Uterus (tissue), 2 donors: Measurements from ENCODE around the gene BCL2L1.

Experiments used
- POLR2A ChIP-seq, 2 donors: fragments of 450-650 bp; IDR thresholded peaks; one replicate each; pipeline ENCODE4 v1.6.1; 2016; ENCODE audit warnings: antibody characterized with exemption in 2 of 2, mild to moderate bottlenecking in 1 of 2, moderate library complexity in 1 of 2
- TF ChIP-seq, protein P1 (sequence below), 4 experiments: fragments of 200-600 bp in 2 of 4; fragments of 450-650 bp in 2 of 4; sonication (generic) in 2 of 4; IDR thresholded peaks; one replicate each; pipeline ENCODE4 v1.5.1; 2016 to 2019; ENCODE audit warnings: antibody characterized with exemption in 4 of 4, mild to moderate bottlenecking in 2 of 4, moderate library complexity in 1 of 4

DNA sequence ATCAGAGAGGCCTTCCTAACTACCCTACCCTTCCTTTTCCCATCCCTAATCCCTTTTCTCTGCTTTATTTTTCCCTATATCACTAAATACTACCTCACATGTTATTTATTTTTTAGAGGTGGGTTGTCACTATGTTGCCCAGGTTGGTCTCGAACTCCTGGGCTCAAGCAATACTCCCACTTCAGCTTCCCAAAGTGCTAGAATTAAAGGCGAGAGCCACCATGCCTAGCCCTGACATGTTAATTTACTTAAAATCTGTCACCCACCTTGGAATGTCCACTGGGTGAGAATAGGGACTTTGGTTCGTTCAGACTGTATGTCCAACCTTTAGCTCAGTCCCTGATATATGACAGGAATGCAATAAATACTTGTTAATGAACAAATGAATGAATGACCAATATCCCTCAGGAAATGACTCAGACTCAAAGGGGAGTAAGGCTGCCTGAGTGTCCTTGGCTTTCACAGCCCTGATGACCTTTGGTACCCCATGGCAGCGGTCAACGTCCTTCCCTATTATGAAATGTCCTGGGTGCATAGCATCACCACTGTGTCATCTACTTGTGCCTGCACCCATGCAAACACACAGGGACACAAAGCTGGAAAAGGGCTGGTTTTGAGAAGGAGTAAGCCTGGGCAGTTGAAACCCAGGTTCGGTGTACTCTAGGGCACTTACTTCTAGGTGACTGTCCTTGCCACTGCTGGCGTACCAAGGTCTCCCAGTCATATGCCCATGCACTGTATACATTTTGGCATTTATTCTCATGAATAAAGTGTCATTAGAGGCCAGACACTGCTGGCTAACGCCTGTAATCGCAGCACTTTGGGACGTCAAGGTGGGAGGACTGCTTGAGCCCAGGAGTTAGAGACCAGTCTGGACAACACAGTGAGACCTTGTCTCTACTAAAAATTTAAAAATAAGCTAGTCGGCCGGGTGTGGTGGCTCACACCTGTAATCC is 26.5 kb downstream of the BCL2L1 start:
- TF ChIP-seq, protein P1, sequence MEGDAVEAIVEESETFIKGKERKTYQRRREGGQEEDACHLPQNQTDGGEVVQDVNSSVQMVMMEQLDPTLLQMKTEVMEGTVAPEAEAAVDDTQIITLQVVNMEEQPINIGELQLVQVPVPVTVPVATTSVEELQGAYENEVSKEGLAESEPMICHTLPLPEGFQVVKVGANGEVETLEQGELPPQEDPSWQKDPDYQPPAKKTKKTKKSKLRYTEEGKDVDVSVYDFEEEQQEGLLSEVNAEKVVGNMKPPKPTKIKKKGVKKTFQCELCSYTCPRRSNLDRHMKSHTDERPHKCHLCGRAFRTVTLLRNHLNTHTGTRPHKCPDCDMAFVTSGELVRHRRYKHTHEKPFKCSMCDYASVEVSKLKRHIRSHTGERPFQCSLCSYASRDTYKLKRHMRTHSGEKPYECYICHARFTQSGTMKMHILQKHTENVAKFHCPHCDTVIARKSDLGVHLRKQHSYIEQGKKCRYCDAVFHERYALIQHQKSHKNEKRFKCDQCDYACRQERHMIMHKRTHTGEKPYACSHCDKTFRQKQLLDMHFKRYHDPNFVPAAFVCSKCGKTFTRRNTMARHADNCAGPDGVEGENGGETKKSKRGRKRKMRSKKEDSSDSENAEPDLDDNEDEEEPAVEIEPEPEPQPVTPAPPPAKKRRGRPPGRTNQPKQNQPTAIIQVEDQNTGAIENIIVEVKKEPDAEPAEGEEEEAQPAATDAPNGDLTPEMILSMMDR (IDR thresholded peaks at IDR 0.05): no peak
- TF ChIP-seq POLR2A (IDR thresholded peaks at IDR 0.05): no peak
